IPS-20b (cell line): Measurements from ENCODE around the gene CEMP1.
"Not testable (repeated sequence)": the region's sequence is repeated elsewhere in the genome, so short reads cannot be mapped to it uniquely, and the experiment has no call there.

Experiments
- H3K27ac ChIP-seq: one replicate; pipeline ENCODE4 v1.5.1; 2013; ENCODE audit warnings: low read length
- H3K27me3 ChIP-seq: 2 replicates; pipeline ENCODE4 v1.6.1; 2013; ENCODE audit warnings: mild to moderate bottlenecking, low read length, inconsistent platforms; ENCODE audit not compliant: insufficient read depth
- H3K36me3 ChIP-seq: 2 replicates; pipeline ENCODE4 v1.6.1; 2013; ENCODE audit warnings: low read depth, mild to moderate bottlenecking, inconsistent platforms, low read length, moderate library complexity; ENCODE audit not compliant: insufficient read depth
- H3K4me1 ChIP-seq: 2 replicates; pipeline ENCODE4 v1.6.1; 2013; ENCODE audit warnings: mild to moderate bottlenecking, control low read depth, inconsistent platforms, low read length, moderate library complexity; ENCODE audit not compliant: insufficient read depth
- H3K4me3 ChIP-seq: 2 replicates; pipeline ENCODE4 v1.5.1; 2013; ENCODE audit warnings: mild to moderate bottlenecking, low read length, inconsistent platforms
- H3K9ac ChIP-seq: 2 replicates; pipeline ENCODE4 v1.6.1; 2013; ENCODE audit warnings: low read depth, mild to moderate bottlenecking, inconsistent platforms, low read length, moderate library complexity
- H3K9me3 ChIP-seq: 2 replicates; pipeline ENCODE4 v1.6.1; 2013; ENCODE audit warnings: mild to moderate bottlenecking, low read depth, low read length, inconsistent platforms; ENCODE audit not compliant: insufficient read depth

CEMP1 gene

GRCh38 chr16:2554709-2555425, 23.7 kb upstream of the CEMP1 start:
- not testable (repeated sequence) for H3K36me3 ChIP-seq, H3K9ac ChIP-seq, H3K4me1 ChIP-seq, H3K27ac ChIP-seq, H3K4me3 ChIP-seq, H3K9me3 ChIP-seq, H3K27me3 ChIP-seq

- H3K9me3 ChIP-seq, H3K4me3 ChIP-seq, H3K36me3 ChIP-seq, H3K27ac ChIP-seq, H3K4me1 ChIP-seq, H3K27me3 ChIP-seq, H3K9ac ChIP-seq: not testable (repeated sequence)
Observed at GRCh38 chr16:2551420-2551889, 20.2 kb upstream of the CEMP1 start.

GRCh38 chr16:2550283-2550878, 19.2 kb upstream of the CEMP1 start:
- not testable (repeated sequence) for H3K9me3 ChIP-seq, H3K9ac ChIP-seq, H3K4me3 ChIP-seq

GRCh38 chr16:2543771-2544170, 12.6 kb upstream of the CEMP1 start:
- H3K4me3 ChIP-seq, H3K36me3 ChIP-seq, H3K4me1 ChIP-seq, H3K27ac ChIP-seq, H3K27me3 ChIP-seq, H3K9ac ChIP-seq, H3K9me3 ChIP-seq: not testable (repeated sequence)

More at GRCh38 chr16:2550283-2550878, 19.2 kb upstream of the CEMP1 start:
- not testable (repeated sequence) for H3K36me3 ChIP-seq, H3K27ac ChIP-seq, H3K4me1 ChIP-seq, H3K27me3 ChIP-seq

DNA sequence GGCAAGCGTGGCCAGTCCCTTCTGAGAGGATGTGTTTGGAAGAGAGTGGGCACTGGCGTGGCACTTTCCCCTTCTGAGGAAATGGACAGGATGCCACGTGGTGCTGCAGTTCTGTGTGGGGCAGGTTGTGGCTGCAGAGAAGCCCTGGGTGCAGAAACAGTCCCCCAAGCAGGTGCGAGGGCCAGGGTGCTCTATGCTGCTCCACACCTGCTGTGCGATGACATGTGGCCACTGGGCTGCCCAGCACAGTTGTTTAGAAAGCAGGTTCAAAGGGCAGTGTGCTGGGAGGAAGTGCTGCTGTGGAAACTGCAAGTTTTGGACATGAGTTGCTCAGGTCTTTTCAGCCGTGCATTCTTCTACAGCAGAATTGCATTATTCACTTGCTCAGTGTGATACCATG, 10.2 kb upstream of the CEMP1 start:
- H3K27ac ChIP-seq, H3K9ac ChIP-seq, H3K36me3 ChIP-seq, H3K4me3 ChIP-seq, H3K27me3 ChIP-seq, H3K4me1 ChIP-seq, H3K9me3 ChIP-seq: not testable (repeated sequence)

DNA sequence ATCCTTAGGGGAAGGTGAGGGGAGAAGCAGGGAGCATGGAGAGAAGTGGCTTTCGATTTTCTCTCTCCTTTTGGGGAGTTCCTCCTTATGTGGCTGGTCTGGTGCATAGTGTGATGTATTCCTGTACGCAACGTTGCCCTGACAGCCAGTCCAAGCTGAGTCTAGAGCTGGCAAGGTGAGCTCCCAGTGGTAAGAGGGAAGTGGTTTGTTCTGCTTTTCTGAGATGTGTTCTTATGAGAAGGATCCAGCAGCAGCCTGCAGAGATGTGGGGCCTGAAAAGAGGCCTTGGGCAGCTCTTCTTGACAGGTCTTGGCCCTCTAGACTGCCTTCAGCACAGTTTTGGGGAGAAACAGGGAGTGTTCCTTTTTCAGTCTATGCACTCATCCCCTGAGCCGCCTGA, 9.7 kb upstream of the CEMP1 start:
- H3K4me1 ChIP-seq, H3K9ac ChIP-seq, H3K36me3 ChIP-seq, H3K4me3 ChIP-seq, H3K27ac ChIP-seq, H3K27me3 ChIP-seq, H3K9me3 ChIP-seq: not testable (repeated sequence)

GRCh38 chr16:2539845-2540458, 8.7 kb upstream of the CEMP1 start:
- not testable (repeated sequence) for H3K9ac ChIP-seq, H3K4me3 ChIP-seq, H3K36me3 ChIP-seq, H3K27ac ChIP-seq, H3K27me3 ChIP-seq, H3K9me3 ChIP-seq, H3K4me1 ChIP-seq

DNA sequence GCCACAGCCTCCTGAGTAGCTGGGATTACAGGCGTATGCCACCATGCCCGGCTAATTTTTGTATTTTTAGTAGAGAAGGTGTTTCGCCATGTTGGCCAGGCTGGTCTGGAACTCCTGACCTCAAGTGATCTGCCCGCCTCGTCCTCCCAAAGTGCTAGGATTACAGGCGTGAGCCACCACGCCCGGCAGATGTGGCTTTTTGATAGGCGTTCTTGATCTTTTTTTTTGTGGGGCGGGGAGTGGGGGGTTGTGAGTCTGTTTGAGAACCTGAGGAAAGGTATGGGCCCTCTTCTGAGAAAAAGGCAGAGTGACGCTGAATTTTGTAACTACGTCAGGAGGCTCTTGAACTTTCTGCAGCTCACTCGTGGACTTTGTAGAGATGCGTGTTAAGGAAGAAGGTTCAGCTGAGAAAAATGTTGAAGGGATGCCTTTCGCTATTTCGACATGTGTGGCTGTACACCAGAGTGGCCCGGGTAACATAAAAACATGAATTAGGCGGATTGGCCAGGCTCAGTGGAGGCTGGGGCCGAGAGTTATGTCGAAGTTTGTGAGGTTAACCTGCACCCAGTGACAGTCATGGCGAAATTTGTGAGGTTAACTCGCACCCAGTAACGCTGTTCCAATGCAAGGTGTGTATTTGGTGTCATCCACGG, 8.1 kb upstream of the CEMP1 start:
- not testable (repeated sequence) for H3K27me3 ChIP-seq, H3K36me3 ChIP-seq, H3K9ac ChIP-seq, H3K9me3 ChIP-seq, H3K27ac ChIP-seq, H3K4me1 ChIP-seq
- H3K4me3 ChIP-seq: 0 out of 2 replicates have a peak overlapping the region, but pooled peaks have one; percentile 72

- Histone ChIP-seq H3K4me1 (no peaks in the 10 kb centered on the region), H3K4me3 (peak within 1 kb of the TSS; percentile 74), H3K9me3 (no peaks in the 10 kb centered on the region), H3K9ac (peak within 1 kb of the TSS; percentile 32; the same call in 1 of the 2 replicates), H3K27ac (no peak within 1 kb of the TSS), H3K36me3 (no peaks in the 10 kb centered on the region), H3K27me3 (no peaks in the 10 kb centered on the region; the same call in 1 of the 2 replicates)
Observed at GRCh38 chr16:2537451-2538379, 6.5 kb upstream of the CEMP1 start, which contains the start of gene PDPK1. Gene PDPK1 (plus strand): TSS chr16:2538021. CDS start chr16:2538113, 92 bp downstream.

DNA sequence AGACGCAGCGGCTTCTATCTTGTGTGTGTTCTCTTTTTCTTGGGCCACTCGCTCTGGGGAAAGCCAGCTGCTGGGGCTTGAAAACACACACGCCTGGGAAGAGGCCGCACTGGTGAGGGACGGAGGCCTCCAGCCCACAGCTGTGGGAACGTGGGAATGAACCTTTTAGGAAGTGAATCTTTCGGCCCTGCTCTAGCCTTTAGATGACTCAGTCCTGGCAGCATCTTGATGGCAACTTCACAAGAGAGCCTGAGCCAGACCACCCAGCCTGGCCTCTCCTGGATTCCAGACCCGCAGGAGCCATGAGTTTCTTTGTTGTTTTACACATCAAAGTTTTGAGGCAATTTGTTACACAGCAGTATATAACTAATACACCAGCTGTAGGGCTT, 4.4 kb upstream of the CEMP1 start:
- Histone ChIP-seq H3K9ac (no peak overlapping the region), H3K9me3 (no peaks in the 10 kb centered on the region)

GRCh38 chr16:2534335-2534734, 3.1 kb upstream of the CEMP1 start:
- H3K9me3 ChIP-seq, H3K4me1 ChIP-seq, H3K4me3 ChIP-seq, H3K9ac ChIP-seq, H3K36me3 ChIP-seq, H3K27ac ChIP-seq, H3K27me3 ChIP-seq: not testable (repeated sequence)

More for the DNA sequence above, 4.4 kb upstream of the CEMP1 start:
- Histone ChIP-seq H3K4me1 (peaks cover 6% of the 10 kb centered on the region; the same call in 1 of the 2 replicates), H3K4me3 (no peak overlapping the region), H3K36me3 (no peaks in the 10 kb centered on the region), H3K27me3 (no peaks in the 10 kb centered on the region; the same call in 1 of the 2 replicates), H3K27ac (no peak overlapping the region)
